ENCODE data around the gene IL13RA1. TPM values are rescaled to one million over a fixed set of nuclear protein-coding genes. Genes with fewer than 3 reads are reported as not detected.
"Not testable (repeated sequence)": the region's sequence is repeated elsewhere in the genome, so short reads cannot be mapped to it uniquely, and the experiment has no call there.

IL13RA1 gene
- total RNA-seq, 1 donor from 2014 or later = 78.7 TPM

DNA sequence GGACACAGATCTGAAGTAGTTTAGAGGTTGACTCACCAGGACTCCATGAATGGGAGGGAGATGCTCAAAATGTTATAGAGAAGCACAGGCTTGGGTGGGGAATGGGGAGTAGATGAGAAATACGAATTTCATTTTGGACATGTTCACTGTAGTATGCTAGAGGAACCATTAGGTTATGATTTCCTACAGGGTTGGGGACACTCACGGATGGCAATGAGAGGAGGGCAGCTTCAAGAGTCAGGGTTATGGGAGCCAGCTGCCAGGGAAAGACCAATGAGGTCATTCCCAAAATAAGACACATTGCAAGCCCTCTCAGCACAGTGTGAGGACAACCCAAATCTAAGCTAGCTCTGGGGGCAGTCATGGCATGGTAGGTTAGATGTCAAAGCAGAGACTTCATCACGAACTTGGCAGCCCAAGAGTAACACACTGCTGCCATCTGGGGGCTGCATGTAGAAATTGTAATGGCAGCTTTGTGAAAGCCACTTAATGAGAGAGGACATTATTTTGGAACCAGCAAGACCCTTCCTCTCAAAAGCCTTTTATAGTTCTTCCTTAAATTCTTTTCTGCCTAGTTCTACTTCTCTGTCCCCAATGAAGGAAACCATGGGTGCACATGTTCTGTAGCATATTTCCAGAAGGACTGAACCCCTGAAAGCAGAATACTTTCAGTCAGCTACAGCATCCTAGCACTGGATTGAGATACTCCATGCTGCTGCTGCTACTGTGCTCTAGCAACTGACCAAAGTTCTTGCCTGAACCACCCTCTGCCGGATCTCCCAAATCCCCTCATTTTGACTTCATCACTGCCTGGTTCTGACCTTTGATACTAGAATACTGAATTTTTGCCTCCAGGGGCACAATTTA lies 80.0 kb downstream of the IL13RA1 start:
- Mint-ChIP-seq H3K27ac (ENCODE audit: unreplicated experiment) (no peak overlapping the region), H3K9me3 (ENCODE audit: unreplicated experiment) (peaks cover 12% of the 10 kb centered on the region), H3K4me3 (ENCODE audit: unreplicated experiment) (no peak overlapping the region), H3K4me1 (ENCODE audit: unreplicated experiment) (no peaks in the 10 kb centered on the region), H3K27me3 (ENCODE audit: unreplicated experiment) (no peaks in the 10 kb centered on the region), H3K36me3 (ENCODE audit: unreplicated experiment) (peaks cover 4% of the 10 kb centered on the region)
- DNase-seq (ENCODE audit: extremely low spot score, unreplicated experiment) = no peak
- TF ChIP-seq, protein P1, sequence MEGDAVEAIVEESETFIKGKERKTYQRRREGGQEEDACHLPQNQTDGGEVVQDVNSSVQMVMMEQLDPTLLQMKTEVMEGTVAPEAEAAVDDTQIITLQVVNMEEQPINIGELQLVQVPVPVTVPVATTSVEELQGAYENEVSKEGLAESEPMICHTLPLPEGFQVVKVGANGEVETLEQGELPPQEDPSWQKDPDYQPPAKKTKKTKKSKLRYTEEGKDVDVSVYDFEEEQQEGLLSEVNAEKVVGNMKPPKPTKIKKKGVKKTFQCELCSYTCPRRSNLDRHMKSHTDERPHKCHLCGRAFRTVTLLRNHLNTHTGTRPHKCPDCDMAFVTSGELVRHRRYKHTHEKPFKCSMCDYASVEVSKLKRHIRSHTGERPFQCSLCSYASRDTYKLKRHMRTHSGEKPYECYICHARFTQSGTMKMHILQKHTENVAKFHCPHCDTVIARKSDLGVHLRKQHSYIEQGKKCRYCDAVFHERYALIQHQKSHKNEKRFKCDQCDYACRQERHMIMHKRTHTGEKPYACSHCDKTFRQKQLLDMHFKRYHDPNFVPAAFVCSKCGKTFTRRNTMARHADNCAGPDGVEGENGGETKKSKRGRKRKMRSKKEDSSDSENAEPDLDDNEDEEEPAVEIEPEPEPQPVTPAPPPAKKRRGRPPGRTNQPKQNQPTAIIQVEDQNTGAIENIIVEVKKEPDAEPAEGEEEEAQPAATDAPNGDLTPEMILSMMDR (IDR thresholded peaks at IDR 0.05) = peak; percentile 74

DNA sequence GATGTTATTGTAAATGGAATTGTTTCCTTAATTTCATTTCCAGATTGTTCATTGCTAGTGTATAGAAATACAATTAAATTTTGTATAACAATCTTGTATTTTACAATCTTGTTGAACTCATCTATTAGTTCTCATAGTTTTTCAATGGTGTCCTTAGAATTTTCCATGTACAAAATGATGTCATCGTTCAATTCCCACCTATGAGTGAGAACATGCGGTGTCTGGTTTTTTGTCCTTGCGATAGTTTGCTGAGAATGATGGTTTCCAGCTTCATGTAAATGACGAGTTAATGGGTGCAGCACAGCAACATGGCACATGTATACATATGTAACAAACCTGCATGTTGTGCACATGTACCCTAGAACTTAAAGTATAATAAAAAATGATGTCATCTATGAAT lies 89.9 kb downstream of the IL13RA1 start:
- not testable (repeated sequence) for H3K36me3 Mint-ChIP-seq (ENCODE audit: unreplicated experiment); H3K4me3 Mint-ChIP-seq (ENCODE audit: unreplicated experiment); DNase-seq (ENCODE audit: extremely low spot score, unreplicated experiment); H3K27ac Mint-ChIP-seq (ENCODE audit: unreplicated experiment); H3K27me3 Mint-ChIP-seq (ENCODE audit: unreplicated experiment); H3K9me3 Mint-ChIP-seq (ENCODE audit: unreplicated experiment); H3K4me1 Mint-ChIP-seq (ENCODE audit: unreplicated experiment)

DNA sequence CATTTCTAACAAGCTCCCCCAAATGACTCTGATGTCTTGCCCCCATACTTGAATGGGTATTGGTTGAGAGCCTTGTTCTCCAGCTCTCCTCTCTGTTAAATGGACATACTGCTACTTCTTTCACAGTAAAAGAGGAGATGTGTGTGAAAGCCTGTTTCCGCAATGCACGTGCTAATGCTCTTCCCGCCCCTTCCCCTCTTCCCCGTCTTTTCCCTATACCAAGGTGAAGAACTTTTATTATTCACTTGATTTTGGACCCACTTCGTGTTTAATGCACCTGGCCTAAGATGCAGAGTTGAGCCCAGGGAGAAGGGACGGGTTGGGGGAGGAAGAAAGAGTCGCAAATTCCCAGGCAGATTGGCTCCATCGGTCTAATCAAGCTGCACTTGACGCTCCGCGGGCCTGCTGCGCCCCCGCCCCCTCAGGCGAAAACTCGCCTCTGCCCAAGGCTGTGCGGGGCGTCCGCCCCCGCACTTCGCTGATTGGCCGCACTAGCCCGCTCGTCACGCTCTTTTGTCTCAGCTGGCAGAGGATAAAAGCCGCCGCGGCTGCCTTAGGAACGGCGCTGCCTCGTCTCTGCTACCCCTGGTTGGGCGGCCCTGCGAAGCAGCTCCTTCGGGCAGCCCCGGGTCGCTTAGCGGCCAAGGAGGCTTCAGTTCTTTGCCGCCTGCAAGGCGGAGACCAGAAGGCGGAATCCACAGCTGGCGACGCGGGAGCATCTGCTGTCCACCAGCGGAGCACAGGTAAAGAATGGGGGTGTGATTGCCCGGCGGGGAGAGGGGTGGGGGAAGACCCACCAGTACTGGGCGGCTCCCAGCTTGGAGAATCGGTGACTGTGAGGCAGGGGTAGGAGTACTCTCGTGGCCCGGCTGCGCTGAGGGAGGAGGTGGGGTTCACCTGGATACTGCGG lies 96.1 kb downstream of the IL13RA1 start, which contains the start of gene ZCCHC12:
TSS of gene ZCCHC12 (plus strand) at position 562 of the 910 bp plus-strand sequence. CDS start 1,421 bp downstream, outside the sequence.
- Mint-ChIP-seq H3K36me3 (ENCODE audit: unreplicated experiment) (peaks cover 3% of the 10 kb centered on the region), H3K4me3 (ENCODE audit: unreplicated experiment) (peak within 1 kb of the TSS; percentile 71), H3K27ac (ENCODE audit: unreplicated experiment) (no peak within 1 kb of the TSS), H3K4me1 (ENCODE audit: unreplicated experiment) (peaks cover 13% of the 10 kb centered on the region), H3K9me3 (ENCODE audit: unreplicated experiment) (peaks cover 6% of the 10 kb centered on the region), H3K27me3 (ENCODE audit: unreplicated experiment) (peaks cover 33% of the 10 kb centered on the region)
- TF ChIP-seq, protein P1 (IDR thresholded peaks at IDR 0.05) = no peak
- DNase-seq (ENCODE audit: extremely low spot score, unreplicated experiment) = no peak

DNA sequence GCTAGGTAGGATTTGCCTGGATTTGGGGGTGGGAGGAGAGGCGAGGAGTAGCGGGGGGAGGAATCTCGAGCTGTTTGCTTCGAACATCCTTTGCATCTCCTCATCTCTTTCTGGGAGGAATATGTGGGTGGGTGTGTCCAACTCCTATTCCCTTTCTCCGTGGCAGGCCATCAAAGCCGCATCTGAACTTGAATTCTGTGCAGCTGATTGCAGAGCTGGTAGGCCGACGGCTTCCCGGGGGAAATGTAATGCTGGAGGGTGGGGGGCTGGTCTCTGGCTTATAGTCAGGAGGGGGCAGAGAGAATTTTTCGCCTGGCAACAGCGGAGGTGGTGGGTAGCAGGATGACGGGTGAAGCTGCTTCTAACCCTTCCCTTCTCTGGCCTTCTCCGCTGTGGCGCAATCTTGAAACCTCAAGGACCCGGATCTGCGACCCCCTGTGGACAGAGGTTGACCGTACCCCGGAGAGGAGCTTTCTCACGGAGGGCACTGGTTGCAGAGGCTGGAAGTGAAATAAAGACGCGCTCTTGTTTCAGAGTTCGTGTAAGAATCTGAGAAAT lies 96.8 kb downstream of the IL13RA1 start:
- Mint-ChIP-seq H3K27ac (ENCODE audit: unreplicated experiment) (no peak overlapping the region), H3K9me3 (ENCODE audit: unreplicated experiment) (peaks cover 6% of the 10 kb centered on the region), H3K4me1 (ENCODE audit: unreplicated experiment) (peaks cover 13% of the 10 kb centered on the region), H3K27me3 (ENCODE audit: unreplicated experiment) (peaks cover 36% of the 10 kb centered on the region), H3K36me3 (ENCODE audit: unreplicated experiment) (peaks cover 3% of the 10 kb centered on the region), H3K4me3 (ENCODE audit: unreplicated experiment) (peak overlapping the region; percentile 71)
- TF ChIP-seq, protein P1 (IDR thresholded peaks at IDR 0.05) = no peak
- no peak for DNase-seq (ENCODE audit: extremely low spot score, unreplicated experiment)

DNA sequence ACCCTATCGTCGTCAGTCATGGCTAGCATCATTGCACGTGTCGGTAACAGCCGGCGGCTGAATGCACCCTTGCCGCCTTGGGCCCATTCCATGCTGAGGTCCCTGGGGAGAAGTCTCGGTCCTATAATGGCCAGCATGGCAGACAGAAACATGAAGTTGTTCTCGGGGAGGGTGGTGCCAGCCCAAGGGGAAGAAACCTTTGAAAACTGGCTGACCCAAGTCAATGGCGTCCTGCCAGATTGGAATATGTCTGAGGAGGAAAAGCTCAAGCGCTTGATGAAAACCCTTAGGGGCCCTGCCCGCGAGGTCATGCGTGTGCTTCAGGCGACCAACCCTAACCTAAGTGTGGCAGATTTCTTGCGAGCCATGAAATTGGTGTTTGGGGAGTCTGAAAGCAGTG lies 97.8 kb downstream of the IL13RA1 start:
- Mint-ChIP-seq H3K4me3 (ENCODE audit: unreplicated experiment) (no peak overlapping the region), H3K4me1 (ENCODE audit: unreplicated experiment) (peaks cover 13% of the 10 kb centered on the region), H3K27ac (ENCODE audit: unreplicated experiment) (no peak overlapping the region), H3K9me3 (ENCODE audit: unreplicated experiment) (peaks cover 6% of the 10 kb centered on the region), H3K27me3 (ENCODE audit: unreplicated experiment) (peaks cover 40% of the 10 kb centered on the region), H3K36me3 (ENCODE audit: unreplicated experiment) (peaks cover 3% of the 10 kb centered on the region)
- TF ChIP-seq, protein P1 (IDR thresholded peaks at IDR 0.05) = no peak
- DNase-seq (ENCODE audit: extremely low spot score, unreplicated experiment) = no peak
